ENCODE measurements around the gene CLCN7. TPM values are rescaled to one million over a fixed set of nuclear protein-coding genes. Genes with fewer than 3 reads are reported as not detected.

Gene CLCN7
- total RNA-seq, 1 experiment from 2014 or later = 64.0 TPM

- H3K79me2 ChIP-seq (ENCODE audit: insufficient read depth, low read length) = no peaks in the 10 kb centered on the region
- H3K9me2 ChIP-seq (ENCODE audit: insufficient read depth) = no peaks in the 10 kb centered on the region
- ChIA-PET CTCF (no interaction called here), RAD21 (ENCODE audit: low non-redundant PET in 1 of 2, low total read pairs in 2 of 2, uncharacterized antibody in 2 of 2, unreplicated experiment in 2 of 2) (no interaction called here), POLR2A (no interaction called here)
- no peaks in the 10 kb centered on the region for H4K20me1 ChIP-seq (ENCODE audit: insufficient read depth)
- no peak overlapping the region for H3K4me3 ChIP-seq (replicated peaks in 1 of 2; ENCODE audit: low read depth in 1 of 2, low read length in 2 of 2)
- DNase-seq (ENCODE audit: low read depth, low spot score) (no peak), ATAC-seq (no peak)
- no peak overlapping the region for H3K4me2 ChIP-seq (ENCODE audit: low read length)
- intact Hi-C loops (cut with micrococcal nuclease) = no loop called here
- H3K9me3 ChIP-seq (ENCODE audit: control insufficient read depth in 1 of 2, insufficient read depth in 1 of 2, low read depth in 1 of 2, low read length in 2 of 2) = no peaks in the 10 kb centered on the region
- TF ChIP-seq FOSL1 (IDR thresholded peaks at IDR 0.05; ENCODE audit: low read depth) = no peak
- TF ChIP-seq CEBPB (IDR thresholded peaks at IDR 0.05; ENCODE audit: low read depth) = no peak
- TF ChIP-seq ZFX (IDR thresholded peaks at IDR 0.05) = no peak
- no peak overlapping the region for H3K9ac ChIP-seq (ENCODE audit: low read length)
- H2AFZ ChIP-seq (ENCODE audit: low read depth, low read length, poor library complexity, severe bottlenecking) = no peak overlapping the region
- H3K27me3 ChIP-seq (ENCODE audit: insufficient read depth, low read length) = no peaks in the 10 kb centered on the region
- no peak overlapping the region for H3K27ac ChIP-seq (ENCODE audit: low read depth, low read length)
- H3K36me3 ChIP-seq (ENCODE audit: control insufficient read depth in 1 of 2, insufficient read depth in 2 of 2, low read length in 2 of 2) = peaks cover 5 to 14% of the 10 kb centered on the region in 2 experiments; a peak in 3 of 4 replicates
- no peaks in the 10 kb centered on the region for H3K4me1 ChIP-seq (ENCODE audit: control insufficient read depth in 1 of 2, insufficient read depth in 2 of 2, low read length in 2 of 2)
- BruUV-seq (replicated peaks) = no TSS peak
Observed at GRCh38 chr16:1506494-1507213, 31.8 kb upstream of the CLCN7 start.

DNA sequence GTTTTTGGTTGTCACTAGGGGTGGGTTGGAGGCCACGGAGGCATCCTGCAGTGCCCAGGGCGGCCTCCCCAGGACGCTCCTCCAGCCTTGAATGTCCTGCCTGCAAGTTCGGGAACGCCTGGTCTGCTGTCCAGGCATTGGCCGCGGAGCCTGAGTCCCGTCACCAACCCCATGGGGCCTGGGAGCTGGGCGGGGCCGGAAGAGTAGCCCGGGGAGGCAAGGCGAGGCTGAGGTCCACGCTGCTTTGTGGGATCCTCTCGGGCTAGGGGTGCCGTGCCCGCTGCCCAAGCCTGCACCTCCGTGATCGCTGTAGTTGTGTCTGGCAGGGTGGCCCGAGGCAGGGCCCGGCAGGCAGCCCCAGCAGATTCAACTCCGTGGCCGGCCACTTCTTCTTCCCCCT is 31.1 kb upstream of the CLCN7 start:
- CTCF ChIA-PET = no interaction called here
- BruUV-seq (replicated peaks) = no TSS peak
- TF ChIP-seq JUND (IDR thresholded peaks at IDR 0.05) (no peak), SP1 (IDR thresholded peaks at IDR 0.05; ENCODE audit: low read depth) (no peak), POLR2A (IDR thresholded peaks at IDR 0.05; ENCODE audit: borderline replicate concordance, extremely low read depth, insufficient read depth, insufficient read length) (no peak), CTCF (IDR thresholded peaks at IDR 0.05 in 2 of 3, conservative IDR thresholded peaks at IDR 0.05 in 1 of 3; ENCODE audit: borderline replicate concordance in 1 of 3, insufficient read depth in 1 of 3, low read depth in 2 of 3, low read length in 2 of 3) (no peak), TCF7L2 (IDR thresholded peaks at IDR 0.05; ENCODE audit: borderline replicate concordance, extremely low read depth, insufficient read depth, insufficient read length) (no peak), CBX3 (IDR thresholded peaks at IDR 0.05; ENCODE audit: low read depth) (no peak), ELF1 (IDR thresholded peaks at IDR 0.05; ENCODE audit: borderline replicate concordance, low read depth) (no peak), YY1 (IDR thresholded peaks at IDR 0.05; ENCODE audit: extremely low read depth, insufficient replicate concordance, low read depth, low read length) (no peak), REST (IDR thresholded peaks at IDR 0.05; ENCODE audit: low read depth) (no peak)
- TF ChIP-seq, protein P1, sequence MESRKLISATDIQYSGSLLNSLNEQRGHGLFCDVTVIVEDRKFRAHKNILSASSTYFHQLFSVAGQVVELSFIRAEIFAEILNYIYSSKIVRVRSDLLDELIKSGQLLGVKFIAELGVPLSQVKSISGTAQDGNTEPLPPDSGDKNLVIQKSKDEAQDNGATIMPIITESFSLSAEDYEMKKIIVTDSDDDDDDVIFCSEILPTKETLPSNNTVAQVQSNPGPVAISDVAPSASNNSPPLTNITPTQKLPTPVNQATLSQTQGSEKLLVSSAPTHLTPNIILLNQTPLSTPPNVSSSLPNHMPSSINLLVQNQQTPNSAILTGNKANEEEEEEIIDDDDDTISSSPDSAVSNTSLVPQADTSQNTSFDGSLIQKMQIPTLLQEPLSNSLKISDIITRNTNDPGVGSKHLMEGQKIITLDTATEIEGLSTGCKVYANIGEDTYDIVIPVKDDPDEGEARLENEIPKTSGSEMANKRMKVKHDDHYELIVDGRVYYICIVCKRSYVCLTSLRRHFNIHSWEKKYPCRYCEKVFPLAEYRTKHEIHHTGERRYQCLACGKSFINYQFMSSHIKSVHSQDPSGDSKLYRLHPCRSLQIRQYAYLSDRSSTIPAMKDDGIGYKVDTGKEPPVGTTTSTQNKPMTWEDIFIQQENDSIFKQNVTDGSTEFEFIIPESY (IDR thresholded peaks at IDR 0.05; ENCODE audit: extremely low read depth, insufficient replicate concordance, low read length) = no peak

More for the DNA sequence above, 31.1 kb upstream of the CLCN7 start:
- no peaks in the 10 kb centered on the region for H3K4me1 ChIP-seq (ENCODE audit: control insufficient read depth in 1 of 2, insufficient read depth in 2 of 2, low read length in 2 of 2)
- POLR2A ChIA-PET = no interaction called here
- no peak overlapping the region for H2AFZ ChIP-seq (ENCODE audit: low read depth, low read length, poor library complexity, severe bottlenecking)
- H3K9me2 ChIP-seq (ENCODE audit: insufficient read depth) = no peaks in the 10 kb centered on the region
- no peak overlapping the region for H3K4me2 ChIP-seq (ENCODE audit: low read length)
- intact Hi-C loops (cut with micrococcal nuclease) = no loop called here
- DNase-seq (ENCODE audit: low read depth, low spot score) (no peak), ATAC-seq (no peak)
- peaks cover 9 to 21% of the 10 kb centered on the region in 2 experiments; a peak in 3 of 4 replicates for H3K36me3 ChIP-seq (ENCODE audit: control insufficient read depth in 1 of 2, insufficient read depth in 2 of 2, low read length in 2 of 2)
- H3K9ac ChIP-seq (ENCODE audit: low read length) = no peak overlapping the region
- H3K27me3 ChIP-seq (ENCODE audit: insufficient read depth, low read length) = no peaks in the 10 kb centered on the region
- H3K79me2 ChIP-seq (ENCODE audit: insufficient read depth, low read length) = no peaks in the 10 kb centered on the region
- RAD21 ChIA-PET (ENCODE audit: low non-redundant PET in 1 of 2, low total read pairs in 2 of 2, uncharacterized antibody in 2 of 2, unreplicated experiment in 2 of 2) = no interaction called here
- H3K27ac ChIP-seq (ENCODE audit: low read depth, low read length) = no peak overlapping the region
- H3K9me3 ChIP-seq (ENCODE audit: control insufficient read depth in 1 of 2, insufficient read depth in 1 of 2, low read depth in 1 of 2, low read length in 2 of 2) = no peaks in the 10 kb centered on the region
- H4K20me1 ChIP-seq (ENCODE audit: insufficient read depth) = no peaks in the 10 kb centered on the region
- no peak overlapping the region for H3K4me3 ChIP-seq (replicated peaks in 1 of 2; ENCODE audit: low read depth in 1 of 2, low read length in 2 of 2)
